SU-DHL-6 (cell line): ENCODE data around the gene WNT10A.

Experiments used
- EZH2phosphoT487 ChIP-seq: fragments of 200-600 bp; sonication (generic), shearing (Covaris generic); conservative IDR thresholded peaks from 2 replicates; pipeline ENCODE4 v1.6.1; 2018; ENCODE audit warnings: mild to moderate bottlenecking, antibody characterized with exemption, low read length, moderate library complexity, mixed read lengths
- TF ChIP-seq, protein P1 (sequence below): fragments of 200-600 bp; sonication (generic); IDR thresholded peaks from one replicate; pipeline ENCODE4 v1.5.1; 2017; ENCODE audit warnings: antibody characterized with exemption, mild to moderate bottlenecking, low read length, moderate library complexity; ENCODE audit not compliant: insufficient read depth, poor library complexity, severe bottlenecking

DNA sequence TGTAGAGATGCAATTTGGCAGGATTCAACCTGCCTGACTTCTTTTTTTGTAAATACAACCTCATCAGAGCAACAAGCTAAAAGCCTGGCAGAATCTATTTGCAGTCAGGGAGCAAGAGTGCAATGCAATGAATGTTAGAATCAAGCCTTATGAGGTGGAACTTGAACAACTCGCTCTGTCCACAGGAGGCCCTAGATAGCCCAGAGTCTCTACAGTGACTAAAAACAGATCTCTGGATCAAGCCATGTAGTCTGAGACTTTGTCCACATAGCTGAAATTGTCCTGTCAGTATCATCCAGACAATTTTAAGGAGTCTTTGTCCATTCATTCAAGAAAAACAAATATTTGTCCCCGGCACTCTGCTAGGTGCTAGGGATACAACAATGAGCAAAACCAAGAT is 46.8 kb downstream of the WNT10A start:
- TF ChIP-seq, protein P1, sequence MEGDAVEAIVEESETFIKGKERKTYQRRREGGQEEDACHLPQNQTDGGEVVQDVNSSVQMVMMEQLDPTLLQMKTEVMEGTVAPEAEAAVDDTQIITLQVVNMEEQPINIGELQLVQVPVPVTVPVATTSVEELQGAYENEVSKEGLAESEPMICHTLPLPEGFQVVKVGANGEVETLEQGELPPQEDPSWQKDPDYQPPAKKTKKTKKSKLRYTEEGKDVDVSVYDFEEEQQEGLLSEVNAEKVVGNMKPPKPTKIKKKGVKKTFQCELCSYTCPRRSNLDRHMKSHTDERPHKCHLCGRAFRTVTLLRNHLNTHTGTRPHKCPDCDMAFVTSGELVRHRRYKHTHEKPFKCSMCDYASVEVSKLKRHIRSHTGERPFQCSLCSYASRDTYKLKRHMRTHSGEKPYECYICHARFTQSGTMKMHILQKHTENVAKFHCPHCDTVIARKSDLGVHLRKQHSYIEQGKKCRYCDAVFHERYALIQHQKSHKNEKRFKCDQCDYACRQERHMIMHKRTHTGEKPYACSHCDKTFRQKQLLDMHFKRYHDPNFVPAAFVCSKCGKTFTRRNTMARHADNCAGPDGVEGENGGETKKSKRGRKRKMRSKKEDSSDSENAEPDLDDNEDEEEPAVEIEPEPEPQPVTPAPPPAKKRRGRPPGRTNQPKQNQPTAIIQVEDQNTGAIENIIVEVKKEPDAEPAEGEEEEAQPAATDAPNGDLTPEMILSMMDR: no peak
- no peak for TF ChIP-seq EZH2phosphoT487
